CD4-positive, alpha-beta T cell treated with Interleukin-1 beta for 1 hour (primary cell): ENCODE measurements around the gene DRG1.
"Not testable (repeated sequence)": the region's sequence is repeated elsewhere in the genome, so short reads cannot be mapped to it uniquely, and the experiment has no call there.

Source experiments
- DNase-seq, 2 donors: peaks; one replicate each; pipeline ENCODE4 v3.0.0-alpha.2; 2020 to 2022

Gene DRG1

GRCh38 chr22:31399211-31400022, at the start of gene DRG1:
Gene DRG1 (plus strand): TSS chr22:31399604. CDS start chr22:31399684, 80 bp downstream.
- DNase-seq: peak; percentile 96

GRCh38 chr22:31349960-31350359, 49.4 kb upstream of the DRG1 start:
- no peak for DNase-seq

- no peak for DNase-seq
Observed at GRCh38 chr22:31350410-31350863, 49.0 kb upstream of the DRG1 start.

- no peak for DNase-seq
Observed at GRCh38 chr22:31354515-31354914, 44.9 kb upstream of the DRG1 start.

GRCh38 chr22:31360029-31360428, 39.4 kb upstream of the DRG1 start:
- DNase-seq: no peak

GRCh38 chr22:31361743-31362142, 37.7 kb upstream of the DRG1 start:
- no peak for DNase-seq

GRCh38 chr22:31363885-31364465, 35.4 kb upstream of the DRG1 start:
- no peak for DNase-seq

GRCh38 chr22:31367426-31367825, 32.0 kb upstream of the DRG1 start:
- DNase-seq: no peak

GRCh38 chr22:31377612-31378011, 21.8 kb upstream of the DRG1 start:
- no peak for DNase-seq

- no peak for DNase-seq
Observed at GRCh38 chr22:31378123-31378522, 21.3 kb upstream of the DRG1 start.

GRCh38 chr22:31378651-31379050, 20.8 kb upstream of the DRG1 start:
- not testable (repeated sequence) for DNase-seq

- DNase-seq: peak; percentile 3 to 7
Observed at GRCh38 chr22:31393893-31394292, 5.5 kb upstream of the DRG1 start.

GRCh38 chr22:31394326-31394725, 5.1 kb upstream of the DRG1 start:
- no peak for DNase-seq

GRCh38 chr22:31398231-31398630, 1.2 kb upstream of the DRG1 start:
- no peak for DNase-seq

GRCh38 chr22:31400023-31400397, 606 bp downstream of the DRG1 start:
- DNase-seq: no peak

GRCh38 chr22:31402350-31402749, 2.9 kb downstream of the DRG1 start:
- DNase-seq: not testable (repeated sequence)

GRCh38 chr22:31425331-31426050, 26.1 kb downstream of the DRG1 start:
- DNase-seq: no peak

GRCh38 chr22:31431950-31432349, 32.5 kb downstream of the DRG1 start:
- no peak for DNase-seq

GRCh38 chr22:31436132-31436531, 36.7 kb downstream of the DRG1 start:
- DNase-seq: no peak

- DNase-seq: no peak
Observed at GRCh38 chr22:31439808-31440207, 40.4 kb downstream of the DRG1 start.

- DNase-seq: no peak
Observed at GRCh38 chr22:31440681-31441080, 41.3 kb downstream of the DRG1 start.

GRCh38 chr22:31441652-31442051, 42.2 kb downstream of the DRG1 start:
- DNase-seq: no peak

GRCh38 chr22:31442768-31443489, 43.5 kb downstream of the DRG1 start:
- DNase-seq: no peak
